Naive thymus-derived CD4-positive, alpha-beta T cell (primary cell): Measurements from ENCODE around the gene HJURP. TPM values are rescaled to one million over a fixed set of nuclear protein-coding genes. Genes with fewer than 3 reads are reported as not detected.

Experiments
- ATAC-seq: fragments of 150-1000 bp; cut with Tn5 transposase; 2 replicates; pipeline ENCODE4 v1.10.0; 2021; ENCODE audit warnings: mild to moderate bottlenecking, moderate library complexity
- CTCF ChIA-PET: fragments of 350-600 bp; sonication (Branson Sonifier 250); formaldehyde crosslinking; loops from one replicate; lab custom pipeline; 2021; ENCODE audit warnings: antibody characterized with exemption; lab: Charles Lee
- POLR2A ChIA-PET: fragments of 350-600 bp; sonication (Branson Sonifier 250); formaldehyde crosslinking; loops from one replicate; lab custom pipeline; 2021; ENCODE audit warnings: antibody characterized with exemption, inconsistent platforms; lab: Charles Lee
- DNase-seq, 9 donors: peaks; one replicate each; pipeline versions ENCODE4 v3.0.0 to v3.0.0-alpha.2; 2020 to 2022; ENCODE audit warnings: mixed read lengths in 1 of 9
- H3K27ac ChIP-seq: one replicate; pipeline ENCODE4 v1.7.0; 2013; ENCODE audit warnings: mild to moderate bottlenecking, low read depth, low read length, moderate library complexity
- H3K27me3 ChIP-seq, 2 donors: one replicate each; pipeline ENCODE4 v1.7.0; 2013; ENCODE audit warnings: low read length in 2 of 2, mild to moderate bottlenecking in 2 of 2, moderate library complexity in 2 of 2; ENCODE audit not compliant: control insufficient read depth in 2 of 2, insufficient read depth in 2 of 2
- H3K36me3 ChIP-seq, 3 experiments: 1 replicate in 2 of 3; 2 replicates in 1 of 3; pipeline ENCODE4 v1.7.0; 2013; ENCODE audit warnings: low read length in 3 of 3, mild to moderate bottlenecking in 3 of 3, moderate library complexity in 1 of 3; ENCODE audit not compliant: insufficient read depth in 3 of 3, control insufficient read depth in 2 of 3
- H3K4me1 ChIP-seq, 2 donors: one replicate each; pipeline ENCODE4 v1.7.0; 2013; ENCODE audit warnings: low read length in 2 of 2, mild to moderate bottlenecking in 2 of 2, moderate library complexity in 1 of 2; ENCODE audit not compliant: control insufficient read depth in 2 of 2, insufficient read depth in 2 of 2
- H3K4me3 ChIP-seq: 2 replicates; pipeline ENCODE4 v1.7.0; 2013; ENCODE audit warnings: mild to moderate bottlenecking, low read length
- H3K9me3 ChIP-seq, 3 experiments: 1 replicate in 2 of 3; 2 replicates in 1 of 3; pipeline ENCODE4 v1.7.0; 2013; ENCODE audit warnings: low read length in 3 of 3; ENCODE audit not compliant: control insufficient read depth in 2 of 3
- H3K27ac Mint-ChIP-seq, 9 donors: one replicate each; pipeline ENCODE4 v1.8.0; 2020 to 2022; ENCODE audit warnings: mixed read lengths in 9 of 9, mild to moderate bottlenecking in 8 of 9, moderate library complexity in 5 of 9, inconsistent platforms in 2 of 9
- H3K27me3 Mint-ChIP-seq, 5 donors: one replicate each; pipeline ENCODE4 v1.8.0; 2021 to 2022; ENCODE audit warnings: mixed read lengths in 5 of 5, mild to moderate bottlenecking in 1 of 5
- H3K36me3 Mint-ChIP-seq, 5 donors: one replicate each; pipeline ENCODE4 v1.8.0; 2020 to 2022; ENCODE audit warnings: mixed read lengths in 5 of 5, mild to moderate bottlenecking in 3 of 5, inconsistent platforms in 1 of 5
- H3K4me1 Mint-ChIP-seq, 7 donors: one replicate each; pipeline ENCODE4 v1.8.0; 2020 to 2022; ENCODE audit warnings: mixed read lengths in 7 of 7, mild to moderate bottlenecking in 3 of 7, inconsistent platforms in 1 of 7
- H3K4me3 Mint-ChIP-seq, 10 donors: one replicate each; pipeline ENCODE4 v1.8.0; 2020 to 2022; ENCODE audit warnings: mild to moderate bottlenecking in 10 of 10, mixed read lengths in 10 of 10, moderate library complexity in 6 of 10, inconsistent platforms in 2 of 10
- H3K9me3 Mint-ChIP-seq, 11 donors: one replicate each; pipeline ENCODE4 v1.8.0; 2020 to 2022; ENCODE audit warnings: mixed read lengths in 11 of 11, mild to moderate bottlenecking in 4 of 11, inconsistent platforms in 1 of 11, moderate library complexity in 1 of 11
- intact Hi-C, 2 donors: fragments of 100-400 bp; cut with micrococcal nuclease; formaldehyde crosslinking; loops; one replicate each; pipeline ENCODE4 v1.15.1; 2023
- polyA plus RNA-seq, 2 donors: library from polyadenylated mRNA; unstranded; fragments of 300-500 nt; fragmentation: Illumina TruSeq; gene quantifications; one replicate each; pipeline ENCODE4 v1.2.3, GENCODE V29; 2021
- total RNA-seq, 6 experiments: library from RNA in 5 of 6; stranded (reverse) in 5 of 6; gene quantifications; 1 replicate in 5 of 6; 2 replicates in 1 of 6; pipeline ENCODE4 v1.2.3 and lab custom pipeline; 2021 to 2026

HJURP gene
- total and polyA plus RNA-seq, 7 experiments from 2014 or later: 0.11 to 67.1 (median 0.34) TPM; not detected in 3

- Histone ChIP-seq H3K4me1 (no peaks in the 10 kb centered on the region), H3K9me3 (no peaks in the 10 kb centered on the region), H3K4me3 (no peak overlapping the region), H3K27me3 (no peaks in the 10 kb centered on the region), H3K27ac (no peak overlapping the region), H3K36me3 (no peaks in the 10 kb centered on the region)
- ChIA-PET CTCF (no interaction called here), POLR2A (no interaction called here)
- peaks cover 7 to 20% (median 15%) of the 10 kb centered on the region in 5 donors for H3K27me3 Mint-ChIP-seq
- ATAC-seq: no peak
- H3K36me3 Mint-ChIP-seq: no peaks in the 10 kb centered on the region
- H3K4me1 Mint-ChIP-seq: peaks cover 0 to under 1% (median 0%) of the 10 kb centered on the region in 7 donors
- intact Hi-C loops: no loop called here
- H3K4me3 Mint-ChIP-seq: no peak overlapping the region
- no peaks in the 10 kb centered on the region for H3K9me3 Mint-ChIP-seq
- H3K27ac Mint-ChIP-seq: no peak overlapping the region
- DNase-seq: peak in 1 of 9 donors; percentile 1
Measured at GRCh38 chr2:233803292-233803911, 50.9 kb downstream of the HJURP start.

GRCh38 chr2:233802132-233802815 lies 52.1 kb downstream of the HJURP start:
- H3K36me3 Mint-ChIP-seq: no peaks in the 10 kb centered on the region
- Histone ChIP-seq H3K4me3 (no peak overlapping the region), H3K4me1 (no peaks in the 10 kb centered on the region), H3K9me3 (no peaks in the 10 kb centered on the region), H3K27ac (no peak overlapping the region), H3K36me3 (no peaks in the 10 kb centered on the region), H3K27me3 (no peaks in the 10 kb centered on the region)
- intact Hi-C loops: no loop called here
- H3K27me3 Mint-ChIP-seq: peaks cover 7 to 20% (median 15%) of the 10 kb centered on the region in 5 donors
- peaks cover 0 to 2% (median 0%) of the 10 kb centered on the region in 7 donors for H3K4me1 Mint-ChIP-seq
- ATAC-seq (no peak), DNase-seq (peak in 1 of 9 donors; percentile 0)
- H3K4me3 Mint-ChIP-seq: no peak overlapping the region
- ChIA-PET CTCF (no interaction called here), POLR2A (no interaction called here)
- H3K27ac Mint-ChIP-seq: no peak overlapping the region
- H3K9me3 Mint-ChIP-seq: no peaks in the 10 kb centered on the region

DNA sequence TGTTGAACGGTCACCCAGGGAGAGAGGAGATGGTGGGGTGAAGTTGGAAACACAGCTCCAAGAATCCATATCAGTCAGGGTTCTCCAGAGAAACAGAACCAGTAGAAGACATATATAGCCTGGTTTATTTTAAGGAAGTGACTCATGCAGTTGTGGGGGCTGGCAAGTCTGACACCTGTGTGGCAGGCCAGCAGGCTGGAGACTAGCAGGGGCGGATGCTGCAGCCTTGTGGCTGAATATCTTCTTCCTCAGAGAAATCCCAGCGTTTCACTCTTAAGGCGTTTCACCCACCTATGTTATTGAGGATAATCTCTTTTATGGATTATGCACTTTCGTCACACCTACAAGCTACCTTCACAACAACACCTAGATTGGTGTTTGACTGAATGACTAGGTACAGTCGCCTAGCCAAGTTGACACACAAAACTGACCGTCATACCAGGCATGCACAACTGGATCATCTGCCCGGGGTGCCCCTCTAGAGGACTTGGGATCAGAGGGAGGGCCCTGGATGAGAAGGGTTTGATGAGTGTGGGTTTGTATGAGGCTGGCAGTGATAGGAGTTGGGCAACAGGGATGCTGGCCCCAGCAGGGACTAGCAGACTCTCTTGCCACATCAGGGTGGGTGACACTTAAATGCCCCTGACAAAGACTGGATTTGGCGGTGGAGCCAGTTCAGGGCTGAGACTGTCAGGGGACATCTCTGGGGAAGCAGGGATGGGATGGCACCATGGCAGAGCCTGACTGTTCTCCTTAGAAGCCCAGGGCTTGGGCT lies 52.8 kb downstream of the HJURP start:
- Histone ChIP-seq H3K9me3 (no peaks in the 10 kb centered on the region), H3K4me1 (no peaks in the 10 kb centered on the region), H3K27ac (no peak overlapping the region), H3K36me3 (no peaks in the 10 kb centered on the region), H3K27me3 (no peaks in the 10 kb centered on the region), H3K4me3 (no peak overlapping the region)
- Mint-ChIP-seq H3K27ac (no peak overlapping the region), H3K4me3 (no peak overlapping the region), H3K27me3 (peaks cover 7 to 20% (median 15%) of the 10 kb centered on the region in 5 donors), H3K36me3 (no peaks in the 10 kb centered on the region), H3K9me3 (no peaks in the 10 kb centered on the region), H3K4me1 (peaks cover 0 to 2% (median 0%) of the 10 kb centered on the region in 7 donors)
- CTCF ChIA-PET: no interaction called here
- POLR2A ChIA-PET: no interaction called here
- intact Hi-C loops: no loop called here
- ATAC-seq: no peak
- peak in 1 of 9 donors; percentile 11 for DNase-seq

DNA sequence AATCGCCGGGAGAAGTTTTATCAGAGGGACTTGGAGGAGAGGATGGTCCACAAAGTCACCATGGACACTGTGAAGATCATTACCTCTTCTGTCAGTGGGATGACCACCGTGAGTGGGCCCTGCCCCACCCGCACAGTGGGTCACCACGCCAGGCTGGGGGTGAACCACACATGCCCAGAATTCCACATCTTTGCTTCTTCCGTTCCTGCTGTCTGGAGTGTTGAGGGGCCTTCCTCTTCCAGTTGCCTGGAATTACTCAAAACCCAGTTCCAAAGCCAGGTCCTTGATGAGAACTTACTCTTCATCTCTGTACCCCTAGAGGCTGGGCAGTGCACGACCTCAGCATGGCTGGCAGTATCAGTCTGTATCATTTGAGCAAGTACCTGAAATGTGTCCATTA lies 54.1 kb downstream of the HJURP start:
- Histone ChIP-seq H3K27me3 (no peaks in the 10 kb centered on the region), H3K9me3 (no peaks in the 10 kb centered on the region), H3K27ac (no peak overlapping the region), H3K4me3 (no peak overlapping the region), H3K36me3 (no peaks in the 10 kb centered on the region), H3K4me1 (no peaks in the 10 kb centered on the region)
- POLR2A ChIA-PET: no interaction called here
- Mint-ChIP-seq H3K4me1 (peaks cover 0 to 2% (median 0%) of the 10 kb centered on the region in 7 donors), H3K36me3 (no peaks in the 10 kb centered on the region), H3K27me3 (peaks cover 2 to 20% (median 15%) of the 10 kb centered on the region in 5 donors), H3K27ac (no peak overlapping the region), H3K4me3 (no peak overlapping the region), H3K9me3 (no peaks in the 10 kb centered on the region)
- DNase-seq: no peak
- no peak for ATAC-seq
- CTCF ChIA-PET: no interaction called here
- intact Hi-C loops: no loop called here

DNA sequence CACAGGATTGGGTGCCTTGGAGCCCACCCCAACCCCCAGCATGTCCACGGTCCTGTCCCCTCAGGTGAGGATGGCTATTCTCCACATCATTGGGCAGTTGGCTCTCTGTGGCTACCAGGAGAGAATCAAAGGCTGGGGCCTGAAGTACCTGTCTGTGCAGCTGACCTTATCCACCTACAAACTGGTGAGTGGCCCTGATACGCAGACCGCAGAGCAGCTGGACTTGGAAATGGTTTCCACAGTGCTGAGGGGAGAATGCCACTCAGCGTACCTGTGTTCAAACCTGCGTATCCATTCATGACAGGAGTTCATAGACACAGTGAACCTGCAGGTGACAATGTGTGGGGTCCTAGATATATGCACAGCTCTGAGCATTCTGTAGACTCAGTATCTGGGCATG lies 54.6 kb downstream of the HJURP start:
- DNase-seq: no peak
- H3K9me3 Mint-ChIP-seq: peaks cover 0 to 2% (median 0%) of the 10 kb centered on the region in 11 donors
- CTCF ChIA-PET: no interaction called here
- H3K27ac Mint-ChIP-seq: no peak overlapping the region
- no peak overlapping the region for H3K4me3 Mint-ChIP-seq
- POLR2A ChIA-PET: no interaction called here
- no peaks in the 10 kb centered on the region for H3K36me3 ChIP-seq
- no peak overlapping the region for H3K4me3 ChIP-seq
- no peak for ATAC-seq
- intact Hi-C loops: no loop called here
- peaks cover 0 to 2% (median 0%) of the 10 kb centered on the region in 7 donors for H3K4me1 Mint-ChIP-seq
- H3K9me3 ChIP-seq: no peaks in the 10 kb centered on the region
- H3K27me3 ChIP-seq: no peaks in the 10 kb centered on the region
- H3K27ac ChIP-seq: no peak overlapping the region
- H3K36me3 Mint-ChIP-seq: no peaks in the 10 kb centered on the region
- peaks cover 0 to 20% (median 15%) of the 10 kb centered on the region in 5 donors for H3K27me3 Mint-ChIP-seq
- no peaks in the 10 kb centered on the region for H3K4me1 ChIP-seq

- ChIA-PET POLR2A (no interaction called here), CTCF (no interaction called here)
- no peak for DNase-seq
- peaks cover 0 to 2% (median 0%) of the 10 kb centered on the region in 11 donors for H3K9me3 Mint-ChIP-seq
- no peaks in the 10 kb centered on the region for H3K36me3 ChIP-seq
- no peaks in the 10 kb centered on the region for H3K27me3 ChIP-seq
- peaks cover 0 to 16% (median 12%) of the 10 kb centered on the region in 5 donors for H3K27me3 Mint-ChIP-seq
- H3K4me3 Mint-ChIP-seq: no peak overlapping the region
- intact Hi-C loops: no loop called here
- no peak overlapping the region for H3K27ac Mint-ChIP-seq
- peaks cover 0 to 2% (median 0%) of the 10 kb centered on the region in 7 donors for H3K4me1 Mint-ChIP-seq
- no peaks in the 10 kb centered on the region for H3K4me1 ChIP-seq
- H3K9me3 ChIP-seq: no peaks in the 10 kb centered on the region
- ATAC-seq: no peak
- H3K36me3 Mint-ChIP-seq: no peaks in the 10 kb centered on the region
- H3K27ac ChIP-seq: no peak overlapping the region
- no peak overlapping the region for H3K4me3 ChIP-seq
Measured at GRCh38 chr2:233799087-233799665, 55.2 kb downstream of the HJURP start.
